ENCODE results near the gene GIMD1. TPM values are rescaled to one million over a fixed set of nuclear protein-coding genes. Genes with fewer than 3 reads are reported as not detected.
A peak's percentile ranks its signal among the peaks of the same experiment; 100 is the strongest.

GIMD1 gene
- total and polyA plus RNA-seq, 9 of the 15 experiments (the other 6 are each of a cell fraction or from before 2014, with no cell fraction given): not detected

DNA sequence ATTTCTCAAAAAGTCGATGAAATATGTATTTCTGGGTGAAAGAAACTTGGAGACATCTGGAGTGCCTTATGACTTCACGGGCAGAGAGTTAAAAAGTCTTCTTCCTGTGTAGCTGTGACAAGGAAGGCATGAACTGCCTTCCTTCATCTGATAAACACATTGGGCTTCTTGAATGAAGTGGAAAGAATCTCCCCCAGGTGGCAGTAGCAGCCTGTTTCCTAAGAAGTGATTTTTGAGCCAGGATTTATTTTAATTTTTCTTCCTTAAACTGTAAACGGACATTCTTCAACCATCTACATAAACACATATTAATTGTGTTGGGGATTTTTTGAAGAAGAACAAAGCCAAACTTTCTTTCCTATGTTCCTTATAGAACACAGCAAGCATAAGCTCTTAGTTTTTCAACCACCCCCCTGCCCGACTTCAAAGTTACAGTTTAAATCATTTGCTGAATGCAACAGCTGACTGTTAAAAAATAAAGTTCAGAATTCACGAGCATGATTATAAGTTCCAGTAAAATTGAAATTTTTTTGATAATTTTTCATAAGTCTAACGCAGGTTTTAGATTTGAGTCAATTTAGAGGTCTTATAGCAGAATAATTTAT is 980 bp upstream of the GIMD1 start:
- peak; percentile 45 to 79 (median 53) for DNase-seq (ENCODE audit: extremely low read depth in 1 of 4, low spot score in 3 of 4)
- Histone ChIP-seq H3K4me3 (no peak overlapping the region), H3K79me2 (ENCODE audit: control insufficient read depth, insufficient read depth, low read length) (no peaks in the 10 kb centered on the region), H3K9ac (ENCODE audit: insufficient read depth in 1 of 2, low read depth in 2 of 2, low read length in 2 of 2) (no peak overlapping the region), H3K9me3 (replicated peaks; ENCODE audit: control insufficient read depth, insufficient read depth, low read depth, low read length) (no peaks in the 10 kb centered on the region), H3K4me2 (ENCODE audit: insufficient read depth, low read length) (no peak overlapping the region), H3K27ac (ENCODE audit: extremely low read depth, low read depth, low read length) (no peak overlapping the region), H3K9me1 (ENCODE audit: control insufficient read depth, insufficient read depth, low read length) (no peaks in the 10 kb centered on the region), H2AFZ (ENCODE audit: low read depth, low read length) (peak overlapping the region; percentile 46), H3K4me1 (replicated peaks in 1 of 2; ENCODE audit: control insufficient read depth in 2 of 2, insufficient read depth in 2 of 2, low read length in 2 of 2) (no peaks in the 10 kb centered on the region), H3K27me3 (ENCODE audit: control insufficient read depth in 2 of 2, insufficient read depth in 2 of 2, low read length in 2 of 2) (no peaks in the 10 kb centered on the region), H3K36me3 (ENCODE audit: control insufficient read depth, insufficient read depth, low read length) (no peaks in the 10 kb centered on the region), H4K20me1 (replicated peaks; ENCODE audit: control insufficient read depth, insufficient read depth, low read length) (no peaks in the 10 kb centered on the region)
- peak; percentile 96 for ATAC-seq
- CTCF ChIA-PET (ENCODE audit: low intra/inter-chr PET ratio): interaction anchor here (0.6 to 2.2 kb wide), 2 partner anchors 132 to 532 kb away, joined by 3 to 10 read pairs; no protein-coding TSS in a partner anchor
- WGBS (ENCODE audit: insufficient coverage, low coverage, missing lambda C conversion rate): 8% methylated on average over 6 of the region's 6 CpGs
- BruUV-seq (replicated peaks): no TSS peak
- intact Hi-C loops (cut with micrococcal nuclease): loop anchor here (2.0 to 10.0 kb wide), 4 partner anchors 102 to 813 kb away; no protein-coding TSS in a partner anchor
- FAIRE-seq: peak; percentile 83
- in situ Hi-C loops (cut with MboI): no loop called here
- POLR2A ChIA-PET: interaction anchor here (0.8 kb wide), 1 partner anchor 16 kb away, joined by 3 read pairs; no protein-coding TSS in a partner anchor
- TF ChIP-seq SMC3 (conservative IDR thresholded peaks at IDR 0.05; ENCODE audit: insufficient read depth, low read depth, low read length): peak; percentile 58
- TF ChIP-seq ZNF212 (CRISPR knock-in tag; IDR thresholded peaks at IDR 0.05): no peak
- TF ChIP-seq HDAC1 (IDR thresholded peaks at IDR 0.05): 0 out of 4 replicates have a peak, but pooled peaks of 1 of the 2 experiments have one; percentile 18
- no peak for TF ChIP-seq MCM5 (IDR thresholded peaks at IDR 0.05; ENCODE audit: low read depth)
- peak; percentile 45; the same call in 1 of the 2 replicates for TF ChIP-seq EHMT2 (IDR thresholded peaks at IDR 0.05)
- no peak for TF ChIP-seq C11orf30 (IDR thresholded peaks at IDR 0.05; ENCODE audit: low read depth)
- no peak for TF ChIP-seq ZBED1 (IDR thresholded peaks at IDR 0.05)
- TF ChIP-seq TRIM24 (IDR thresholded peaks at IDR 0.05): 0 out of 4 replicates have a peak, but pooled peaks of 1 of the 2 experiments have one; percentile 10
- TF ChIP-seq, protein P1, sequence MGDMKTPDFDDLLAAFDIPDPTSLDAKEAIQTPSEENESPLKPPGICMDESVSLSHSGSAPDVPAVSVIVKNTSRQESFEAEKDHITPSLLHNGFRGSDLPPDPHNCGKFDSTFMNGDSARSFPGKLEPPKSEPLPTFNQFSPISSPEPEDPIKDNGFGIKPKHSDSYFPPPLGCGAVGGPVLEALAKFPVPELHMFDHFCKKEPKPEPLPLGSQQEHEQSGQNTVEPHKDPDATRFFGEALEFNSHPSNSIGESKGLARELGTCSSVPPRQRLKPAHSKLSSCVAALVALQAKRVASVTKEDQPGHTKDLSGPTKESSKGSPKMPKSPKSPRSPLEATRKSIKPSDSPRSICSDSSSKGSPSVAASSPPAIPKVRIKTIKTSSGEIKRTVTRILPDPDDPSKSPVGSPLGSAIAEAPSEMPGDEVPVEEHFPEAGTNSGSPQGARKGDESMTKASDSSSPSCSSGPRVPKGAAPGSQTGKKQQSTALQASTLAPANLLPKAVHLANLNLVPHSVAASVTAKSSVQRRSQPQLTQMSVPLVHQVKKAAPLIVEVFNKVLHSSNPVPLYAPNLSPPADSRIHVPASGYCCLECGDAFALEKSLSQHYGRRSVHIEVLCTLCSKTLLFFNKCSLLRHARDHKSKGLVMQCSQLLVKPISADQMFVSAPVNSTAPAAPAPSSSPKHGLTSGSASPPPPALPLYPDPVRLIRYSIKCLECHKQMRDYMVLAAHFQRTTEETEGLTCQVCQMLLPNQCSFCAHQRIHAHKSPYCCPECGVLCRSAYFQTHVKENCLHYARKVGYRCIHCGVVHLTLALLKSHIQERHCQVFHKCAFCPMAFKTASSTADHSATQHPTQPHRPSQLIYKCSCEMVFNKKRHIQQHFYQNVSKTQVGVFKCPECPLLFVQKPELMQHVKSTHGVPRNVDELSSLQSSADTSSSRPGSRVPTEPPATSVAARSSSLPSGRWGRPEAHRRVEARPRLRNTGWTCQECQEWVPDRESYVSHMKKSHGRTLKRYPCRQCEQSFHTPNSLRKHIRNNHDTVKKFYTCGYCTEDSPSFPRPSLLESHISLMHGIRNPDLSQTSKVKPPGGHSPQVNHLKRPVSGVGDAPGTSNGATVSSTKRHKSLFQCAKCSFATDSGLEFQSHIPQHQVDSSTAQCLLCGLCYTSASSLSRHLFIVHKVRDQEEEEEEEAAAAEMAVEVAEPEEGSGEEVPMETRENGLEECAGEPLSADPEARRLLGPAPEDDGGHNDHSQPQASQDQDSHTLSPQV (IDR thresholded peaks at IDR 0.05): no peak
- TF ChIP-seq ARID2 (IDR thresholded peaks at IDR 0.05): peak; percentile 29; the same call in 1 of the 2 replicates
- TF ChIP-seq BCL6 (CRISPR knock-in tag; IDR thresholded peaks at IDR 0.05): no peak
- TF ChIP-seq, protein P2, sequence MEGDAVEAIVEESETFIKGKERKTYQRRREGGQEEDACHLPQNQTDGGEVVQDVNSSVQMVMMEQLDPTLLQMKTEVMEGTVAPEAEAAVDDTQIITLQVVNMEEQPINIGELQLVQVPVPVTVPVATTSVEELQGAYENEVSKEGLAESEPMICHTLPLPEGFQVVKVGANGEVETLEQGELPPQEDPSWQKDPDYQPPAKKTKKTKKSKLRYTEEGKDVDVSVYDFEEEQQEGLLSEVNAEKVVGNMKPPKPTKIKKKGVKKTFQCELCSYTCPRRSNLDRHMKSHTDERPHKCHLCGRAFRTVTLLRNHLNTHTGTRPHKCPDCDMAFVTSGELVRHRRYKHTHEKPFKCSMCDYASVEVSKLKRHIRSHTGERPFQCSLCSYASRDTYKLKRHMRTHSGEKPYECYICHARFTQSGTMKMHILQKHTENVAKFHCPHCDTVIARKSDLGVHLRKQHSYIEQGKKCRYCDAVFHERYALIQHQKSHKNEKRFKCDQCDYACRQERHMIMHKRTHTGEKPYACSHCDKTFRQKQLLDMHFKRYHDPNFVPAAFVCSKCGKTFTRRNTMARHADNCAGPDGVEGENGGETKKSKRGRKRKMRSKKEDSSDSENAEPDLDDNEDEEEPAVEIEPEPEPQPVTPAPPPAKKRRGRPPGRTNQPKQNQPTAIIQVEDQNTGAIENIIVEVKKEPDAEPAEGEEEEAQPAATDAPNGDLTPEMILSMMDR (IDR thresholded peaks at IDR 0.05 in 2 of 3, conservative IDR thresholded peaks at IDR 0.05 in 1 of 3; ENCODE audit: insufficient read depth in 2 of 3, low read depth in 1 of 3, low read length in 3 of 3): peak; percentile 63 to 71 (median 63)
- TF ChIP-seq TEAD4 (IDR thresholded peaks at IDR 0.05; ENCODE audit: low read length): 0 out of 2 replicates have a peak, but pooled peaks have one; percentile 22
- TF ChIP-seq TEAD4 (CRISPR knock-in tag; IDR thresholded peaks at IDR 0.05; ENCODE audit: borderline replicate concordance): no peak
- TF ChIP-seq, protein P3, sequence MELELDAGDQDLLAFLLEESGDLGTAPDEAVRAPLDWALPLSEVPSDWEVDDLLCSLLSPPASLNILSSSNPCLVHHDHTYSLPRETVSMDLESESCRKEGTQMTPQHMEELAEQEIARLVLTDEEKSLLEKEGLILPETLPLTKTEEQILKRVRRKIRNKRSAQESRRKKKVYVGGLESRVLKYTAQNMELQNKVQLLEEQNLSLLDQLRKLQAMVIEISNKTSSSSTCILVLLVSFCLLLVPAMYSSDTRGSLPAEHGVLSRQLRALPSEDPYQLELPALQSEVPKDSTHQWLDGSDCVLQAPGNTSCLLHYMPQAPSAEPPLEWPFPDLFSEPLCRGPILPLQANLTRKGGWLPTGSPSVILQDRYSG (tag; conservative IDR thresholded peaks at IDR 0.05; ENCODE audit: low read depth): no peak
- TF ChIP-seq ZBTB7A (IDR thresholded peaks at IDR 0.05; ENCODE audit: borderline replicate concordance, control insufficient read depth, low read depth, low read length): no peak
- TF ChIP-seq HNRNPL (IDR thresholded peaks at IDR 0.05; ENCODE audit: low read depth, low read length): no peak

Measured in K562 (cell line).